CD14-positive monocyte (primary cell): ENCODE data around the gene KCTD14. TPM values are rescaled to one million over a fixed set of nuclear protein-coding genes. Genes with fewer than 3 reads are reported as not detected.

Experiments used
- DNase-seq, 3 donors: peaks; one replicate each; pipeline ENCODE4 v3.0.0-alpha.2; 2011 to 2022
- H2AFZ ChIP-seq: 2 replicates; pipeline ENCODE4 v1.6.0; 2012; ENCODE audit warnings: mild to moderate bottlenecking, low read depth, low read length, inconsistent platforms; ENCODE audit not compliant: insufficient read depth, poor library complexity, severe bottlenecking
- H3K27ac ChIP-seq, 2 donors: 1 replicate in 1 of 2; 2 replicates in 1 of 2; pipeline ENCODE4 v1.5.1; 2012 to 2013; ENCODE audit warnings: low read length in 2 of 2, control low read depth in 1 of 2, inconsistent platforms in 1 of 2, low read depth in 1 of 2, mild to moderate bottlenecking in 1 of 2
- H3K27me3 ChIP-seq, 2 donors: one replicate each; pipeline versions ENCODE4 v1.6.0 to v1.6.1; 2011 to 2013; ENCODE audit warnings: low read length in 2 of 2; ENCODE audit not compliant: control insufficient read depth in 2 of 2, insufficient read depth in 2 of 2
- H3K36me3 ChIP-seq, 2 donors: replicated peaks in 1 of 2; 1 replicate in 1 of 2; 2 replicates in 1 of 2; pipeline versions ENCODE4 v1.5.1 to v1.6.1; 2012 to 2013; ENCODE audit warnings: low read length in 2 of 2, control low read depth in 1 of 2, inconsistent platforms in 1 of 2, mild to moderate bottlenecking in 1 of 2; ENCODE audit not compliant: insufficient read depth in 2 of 2, control insufficient read depth in 1 of 2
- H3K4me1 ChIP-seq, 2 donors: 1 replicate in 1 of 2; 2 replicates in 1 of 2; pipeline versions ENCODE4 v1.5.1 to v1.6.1; 2012 to 2013; ENCODE audit warnings: low read length in 2 of 2, control low read depth in 1 of 2, inconsistent platforms in 1 of 2, mild to moderate bottlenecking in 1 of 2, moderate library complexity in 1 of 2; ENCODE audit not compliant: insufficient read depth in 2 of 2, control insufficient read depth in 1 of 2
- H3K4me2 ChIP-seq: replicated peaks from 2 replicates; pipeline ENCODE3; 2012; ENCODE audit warnings: low read length, moderate library complexity, mild to moderate bottlenecking; ENCODE audit not compliant: poor library complexity, severe bottlenecking; ENCODE audit errors: extremely low read depth
- H3K4me3 ChIP-seq, 3 experiments: fragments of 200-600 bp in 1 of 3; sonication (generic) in 1 of 3; replicated peaks in 1 of 3; 1 replicate in 2 of 3; 2 replicates in 1 of 3; pipeline ENCODE4 v1.5.1; 2011 to 2013; ENCODE audit warnings: low read length in 3 of 3, mild to moderate bottlenecking in 3 of 3, control low read depth in 2 of 3, low read depth in 2 of 3, inconsistent platforms in 1 of 3, moderate library complexity in 1 of 3
- H3K79me2 ChIP-seq: 2 replicates; pipeline ENCODE4 v1.6.0; 2012; ENCODE audit warnings: mild to moderate bottlenecking, control low read depth, inconsistent platforms, low read length, moderate library complexity; ENCODE audit not compliant: insufficient read depth
- H3K9ac ChIP-seq: 2 replicates; pipeline ENCODE4 v1.6.0; 2017; ENCODE audit warnings: low read length, mild to moderate bottlenecking; ENCODE audit not compliant: insufficient read depth, poor library complexity, severe bottlenecking
- H3K9me3 ChIP-seq, 2 donors: replicated peaks in 1 of 2; 1 replicate in 1 of 2; 2 replicates in 1 of 2; pipeline versions ENCODE4 v1.5.1 to v1.6.1; 2012 to 2013; ENCODE audit warnings: low read length in 2 of 2, control low read depth in 1 of 2; ENCODE audit not compliant: control insufficient read depth in 1 of 2, insufficient read depth in 1 of 2
- H4K20me1 ChIP-seq: 2 replicates; pipeline ENCODE4 v1.6.0; 2012; ENCODE audit warnings: mild to moderate bottlenecking, low read length, control low read depth, moderate library complexity; ENCODE audit not compliant: insufficient read depth
- H3K27ac Mint-ChIP-seq, 7 donors: one replicate each; pipeline ENCODE4 v1.8.0; 2020; ENCODE audit warnings: mild to moderate bottlenecking in 7 of 7, mixed read lengths in 7 of 7, moderate library complexity in 6 of 7, inconsistent platforms in 2 of 7
- H3K27me3 Mint-ChIP-seq, 3 donors: one replicate each; pipeline ENCODE4 v1.8.0; 2021 to 2022; ENCODE audit warnings: low read depth in 3 of 3, mild to moderate bottlenecking in 3 of 3, mixed read lengths in 3 of 3, moderate library complexity in 3 of 3, inconsistent platforms in 1 of 3
- H3K36me3 Mint-ChIP-seq, 2 donors: one replicate each; pipeline ENCODE4 v1.8.0; 2020; ENCODE audit warnings: mixed read lengths in 2 of 2, inconsistent platforms in 1 of 2, mild to moderate bottlenecking in 1 of 2
- H3K4me1 Mint-ChIP-seq: one replicate; pipeline ENCODE4 v1.8.0; 2020; ENCODE audit warnings: mild to moderate bottlenecking, mixed read lengths
- H3K4me3 Mint-ChIP-seq, 2 donors: one replicate each; pipeline ENCODE4 v1.8.0; 2020; ENCODE audit warnings: mild to moderate bottlenecking in 2 of 2, mixed read lengths in 2 of 2, moderate library complexity in 1 of 2
- H3K9me3 Mint-ChIP-seq, 7 donors: one replicate each; pipeline ENCODE4 v1.8.0; 2020 to 2022; ENCODE audit warnings: mixed read lengths in 7 of 7, mild to moderate bottlenecking in 6 of 7, moderate library complexity in 6 of 7, inconsistent platforms in 2 of 7
- CTCF ChIP-seq: fragments of 200-600 bp; IDR thresholded peaks from one replicate; pipeline ENCODE4 v1.8.0; 2022; ENCODE audit warnings: antibody characterized with exemption, mild to moderate bottlenecking
- WGBS: methylation state at CpG from one replicate; pipeline ENCODE4 v1.1.5; 2013; ENCODE audit warnings: missing lambda C conversion rate; ENCODE audit not compliant: insufficient coverage; 5-methylcytosine and 5-hydroxymethylcytosine counted together
- intact Hi-C, 2 donors: fragments of 100-400 bp; cut with micrococcal nuclease; formaldehyde crosslinking; loops; one replicate each; pipeline versions ENCODE4 v1.15.0 to v1.15.1; 2023
- polyA plus RNA-seq, 3 donors: library from polyadenylated mRNA; depleted of rRNA in 1 of 3; unstranded in 2 of 3; stranded (reverse) in 1 of 3; fragments of 300-500 nt in 2 of 3; fragments of >200 nt in 1 of 3; fragmentation: Illumina TruSeq in 2 of 3; gene quantifications; 1 replicate in 2 of 3; 2 replicates in 1 of 3; pipeline ENCODE4 v1.2.3, GENCODE V29; 2012 to 2021

KCTD14 gene
- polyA plus RNA-seq, 3 donors, result 0.14 to 0.33 (median 0.23) TPM

- no peak for DNase-seq
- WGBS, result 98% methylated on average over 7 of the region's 9 CpGs
- Mint-ChIP-seq H3K9me3 (no peaks in the 10 kb centered on the region), H3K4me3 (no peak overlapping the region), H3K4me1 (peaks cover 11% of the 10 kb centered on the region), H3K36me3 (no peaks in the 10 kb centered on the region), H3K27me3 (no peaks in the 10 kb centered on the region), H3K27ac (no peak overlapping the region)
- no peaks in the 10 kb centered on the region for H3K9me3 ChIP-seq
- H3K79me2 ChIP-seq, result no peaks in the 10 kb centered on the region
- H2AFZ ChIP-seq, result no peak overlapping the region
- H3K4me1 ChIP-seq, result peaks cover 10 to 12% of the 10 kb centered on the region in 2 donors
- no peak overlapping the region for H3K27ac ChIP-seq
- H3K27me3 ChIP-seq, result no peaks in the 10 kb centered on the region
- H3K4me2 ChIP-seq, result no peak overlapping the region
- H3K4me3 ChIP-seq, result no peak overlapping the region
- TF ChIP-seq CTCF, result no peak
- intact Hi-C loops, result no loop called here
- no peaks in the 10 kb centered on the region for H4K20me1 ChIP-seq
- no peaks in the 10 kb centered on the region for H3K36me3 ChIP-seq
- no peak overlapping the region for H3K9ac ChIP-seq
These were observed 14.9 kb upstream of the KCTD14 start for GRCh38 chr11:78037825-78038620.

GRCh38 chr11:78037056-78037455 is 14.0 kb upstream of the KCTD14 start:
- whole genome bisulfite sequencing, result 68% methylated on average over 3 of the region's 3 CpGs
- no peak for TF ChIP-seq CTCF
- Histone ChIP-seq H3K4me1 (peaks cover 10 to 12% of the 10 kb centered on the region in 2 donors), H3K4me3 (no peak overlapping the region), H3K27ac (no peak overlapping the region), H3K4me2 (no peak overlapping the region), H3K79me2 (no peaks in the 10 kb centered on the region), H2AFZ (no peak overlapping the region), H3K27me3 (no peaks in the 10 kb centered on the region), H4K20me1 (no peaks in the 10 kb centered on the region), H3K36me3 (no peaks in the 10 kb centered on the region), H3K9me3 (no peaks in the 10 kb centered on the region), H3K9ac (no peak overlapping the region)
- intact Hi-C loops, result no loop called here
- Mint-ChIP-seq H3K9me3 (no peaks in the 10 kb centered on the region), H3K4me3 (no peak overlapping the region), H3K27ac (peak overlapping the region in 1 of 7 donors; percentile 43), H3K27me3 (no peaks in the 10 kb centered on the region), H3K4me1 (peaks cover 11% of the 10 kb centered on the region), H3K36me3 (no peaks in the 10 kb centered on the region)
- DNase-seq, result no peak
